Amygdala (tissue), 56 donors: ENCODE data around the gene OR5AU1.
A peak's percentile ranks its signal among the peaks of the same experiment; 100 is the strongest.

Experiments
- DNase-seq, 56 donors: peaks; one replicate each; lab custom pipeline; 2025; lab: John Stamatoyannopoulos, UW

Gene OR5AU1

DNA sequence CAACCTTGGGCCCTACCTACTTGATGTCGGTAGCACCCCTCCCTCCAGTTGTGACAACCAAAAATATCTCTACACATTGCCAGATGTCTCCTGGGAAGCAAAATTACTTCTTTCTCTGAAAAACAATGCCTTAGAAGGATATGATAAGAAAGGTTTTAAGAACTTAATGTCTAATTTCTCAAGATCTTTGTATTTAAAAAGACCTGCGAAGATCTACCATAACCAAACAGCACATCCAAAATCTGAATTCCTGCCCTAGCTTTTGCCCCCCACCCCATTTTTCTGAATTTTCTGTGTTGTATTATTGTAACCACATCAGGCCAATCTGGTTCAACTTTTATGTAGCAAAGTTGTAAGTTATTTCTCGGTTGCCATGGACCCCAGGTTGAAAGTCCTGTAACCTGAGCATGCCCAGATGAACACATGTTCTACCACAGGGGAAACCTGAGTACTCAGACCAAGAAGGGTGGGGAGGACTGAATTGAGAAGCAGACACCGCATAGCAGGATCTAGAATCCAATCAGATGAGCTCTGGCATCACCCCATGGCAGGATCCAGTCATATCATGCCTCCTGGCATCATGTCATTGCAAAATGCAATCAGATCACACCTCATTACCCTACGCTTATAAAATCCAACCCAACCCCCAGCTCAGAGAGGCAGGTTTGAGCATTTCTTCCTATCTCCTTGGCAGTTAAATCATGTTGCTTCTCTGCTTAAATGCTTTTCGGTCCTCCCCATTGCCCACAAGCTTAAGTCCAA is 46.3 kb downstream of the OR5AU1 start:
- no peak for DNase-seq

DNA sequence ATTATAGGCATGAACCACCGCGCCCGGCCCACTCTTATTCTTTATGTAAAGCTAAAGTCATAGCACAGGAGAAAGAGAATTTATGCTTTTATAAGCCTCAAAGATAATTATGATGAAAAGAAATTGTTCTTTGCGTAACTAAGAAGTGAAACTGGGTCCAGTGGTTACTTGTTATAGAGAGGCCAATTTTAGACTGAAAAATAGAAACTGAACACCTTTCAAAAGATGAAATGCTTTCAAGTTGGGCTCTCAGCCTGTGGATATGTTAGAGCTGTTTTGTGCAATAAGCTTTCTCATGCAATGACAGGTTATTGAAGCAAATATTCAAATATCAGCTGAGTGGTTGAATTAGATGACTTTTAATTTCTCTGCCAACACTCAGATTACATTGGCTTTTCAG is 47.1 kb downstream of the OR5AU1 start:
- DNase-seq, result no peak

DNA sequence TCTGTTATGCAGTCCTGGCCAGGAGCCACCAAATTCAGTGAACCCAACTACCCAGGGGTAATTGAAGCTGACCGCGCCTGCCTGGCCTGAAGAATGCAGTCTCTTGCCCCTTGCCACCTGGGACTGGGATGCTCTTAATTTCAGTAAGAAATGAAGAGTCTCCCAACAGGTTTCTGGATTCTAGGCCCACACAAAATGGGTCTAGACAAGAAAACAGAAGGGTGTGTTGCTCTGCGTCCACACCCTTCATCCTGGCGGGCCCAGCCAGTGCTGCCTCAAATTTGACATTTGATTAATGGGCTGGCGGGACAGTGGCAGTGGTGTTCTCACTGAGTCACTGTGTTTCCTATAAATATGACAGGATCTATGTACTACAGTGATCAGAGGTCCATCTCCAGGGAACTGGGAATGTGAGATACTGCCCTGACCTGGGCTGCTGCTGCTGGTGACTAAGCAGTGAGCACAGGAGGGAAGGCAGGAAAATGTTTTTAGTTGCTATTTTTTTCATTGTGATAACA is 48.5 kb downstream of the OR5AU1 start:
- DNase-seq, result peak in 1 of 56 donors; percentile 52

DNA sequence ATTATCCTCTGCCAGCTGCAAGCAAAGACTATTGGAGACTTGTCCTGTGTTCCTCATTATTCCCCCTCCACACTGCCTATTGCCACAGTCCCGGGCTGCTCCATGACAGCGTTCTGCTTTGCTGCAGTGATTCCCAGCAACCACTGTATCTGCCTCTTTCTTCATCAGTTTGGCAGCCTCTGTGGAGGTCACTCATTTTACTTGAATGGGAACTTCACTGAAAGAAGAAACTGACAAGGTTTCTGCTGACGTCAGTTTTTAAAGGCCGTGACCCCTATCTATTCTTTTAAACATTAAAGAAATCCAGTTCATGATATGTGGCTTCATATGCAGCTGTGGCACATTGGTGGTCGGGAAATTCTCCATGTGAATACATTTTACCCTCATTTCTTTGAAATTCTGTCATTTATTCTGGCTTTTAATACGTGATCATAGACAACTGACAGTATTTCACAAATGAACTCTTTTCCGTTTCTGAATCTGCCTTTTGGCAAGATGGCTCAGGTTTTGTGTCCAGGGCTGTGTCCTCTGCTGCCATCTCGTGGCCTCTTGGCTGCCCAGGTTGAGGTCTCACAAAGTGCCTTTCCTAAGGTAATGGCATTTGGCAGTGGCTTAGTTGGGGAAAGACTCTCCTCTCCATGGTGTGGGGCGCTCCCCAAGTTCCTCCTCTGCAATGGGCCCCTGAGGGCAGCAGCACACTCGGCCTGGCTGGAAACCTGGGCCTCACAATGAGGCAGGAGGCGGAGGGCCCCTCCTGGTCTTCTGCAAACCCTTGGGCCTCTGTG is 49.2 kb downstream of the OR5AU1 start:
- DNase-seq, result peak in 46 of 56 donors; percentile 21 to 86 (median 51)

DNA sequence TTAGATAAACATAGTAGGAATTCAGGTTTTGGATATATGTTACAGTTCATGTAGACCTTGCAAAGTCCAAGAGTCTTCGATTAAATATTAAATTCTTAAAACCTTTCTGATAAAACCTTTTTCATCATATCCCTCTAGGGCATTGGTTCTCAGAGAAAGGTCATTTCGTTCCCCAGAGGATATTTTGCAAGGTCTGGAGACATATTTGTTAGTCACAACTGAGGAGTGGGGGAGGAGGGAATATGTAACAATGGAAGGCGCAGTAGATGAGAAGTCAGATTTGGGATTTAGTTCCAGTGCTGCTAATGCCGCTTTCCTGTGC is 49.7 kb downstream of the OR5AU1 start:
- DNase-seq, result no peak

DNA sequence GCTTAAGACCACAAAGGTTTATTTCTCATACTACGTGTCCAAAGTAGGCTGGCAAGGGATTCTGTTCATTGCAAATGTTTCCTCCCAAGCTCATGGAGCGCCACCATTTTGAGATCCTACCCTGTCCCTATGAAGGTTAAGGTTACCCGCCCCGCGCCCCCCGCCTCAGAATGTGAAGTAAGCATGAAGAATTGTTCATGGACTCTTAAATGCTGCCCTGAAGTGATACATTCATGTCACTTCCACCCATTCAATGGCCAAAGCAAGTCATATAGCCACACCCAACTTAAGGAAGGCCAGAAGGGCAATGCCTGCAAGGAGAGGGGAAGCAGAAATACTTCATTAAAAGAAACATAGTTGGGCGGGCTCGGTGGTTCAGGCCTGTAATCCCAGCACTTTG is 50.8 kb downstream of the OR5AU1 start:
- no peak for DNase-seq
